ENCODE data around the gene ZNF385A. TPM values are rescaled to one million over a fixed set of nuclear protein-coding genes. Genes with fewer than 3 reads are reported as not detected.
A peak's percentile ranks its signal among the peaks of the same experiment; 100 is the strongest.
"Not testable (repeated sequence)": the region's sequence is repeated elsewhere in the genome, so short reads cannot be mapped to it uniquely, and the experiment has no call there.

The ZNF385A gene
- total and polyA plus RNA-seq, 7 experiments from 2014 or later, result 0.39 to 69.9 (median 1.4) TPM

DNA sequence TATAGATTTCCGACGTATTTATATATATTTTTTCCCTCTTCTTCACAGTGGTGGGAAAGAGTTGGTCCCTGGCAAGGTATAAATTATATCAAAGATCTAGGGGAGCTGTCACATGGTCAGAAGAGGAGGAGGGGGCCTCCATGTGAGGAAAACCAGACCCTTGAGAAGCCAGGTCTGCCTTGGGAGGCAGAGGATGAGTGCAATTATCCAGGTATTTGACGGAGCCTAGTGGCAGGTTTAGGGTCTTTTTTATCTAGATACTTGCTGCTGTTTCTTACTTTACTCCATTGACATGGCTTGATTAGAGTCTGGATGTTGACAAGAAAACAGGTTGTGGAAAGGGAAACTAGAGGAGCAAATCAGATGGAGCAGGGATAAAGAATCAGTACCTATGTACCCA is 54.1 kb downstream of the ZNF385A start:
- Histone ChIP-seq H3K27ac (ENCODE audit: low read depth, low read length) (peak overlapping the region; percentile 46), H3K4me1 (ENCODE audit: control insufficient read depth in 2 of 2, insufficient read depth in 2 of 2, low read length in 2 of 2) (peaks cover 19 to 58% of the 10 kb centered on the region in 2 donors), H3K4me3 (ENCODE audit: low read length) (no peak overlapping the region), H3K36me3 (ENCODE audit: control insufficient read depth in 2 of 3, insufficient read depth in 3 of 3, low read length in 3 of 3) (no peaks in the 10 kb centered on the region), H3K27me3 (ENCODE audit: control insufficient read depth in 2 of 2, insufficient read depth in 2 of 2, low read length in 2 of 2) (no peaks in the 10 kb centered on the region), H3K9me3 (ENCODE audit: control insufficient read depth in 2 of 3, low read length in 3 of 3) (no peaks in the 10 kb centered on the region)
- Mint-ChIP-seq H3K4me1 (peaks cover 25 to 82% (median 57%) of the 10 kb centered on the region in 7 donors), H3K4me3 (peak overlapping the region in 8 of 10 donors; percentile 10 to 71 (median 62)), H3K36me3 (peaks cover 0 to 9% (median 0%) of the 10 kb centered on the region in 5 donors), H3K27ac (peak overlapping the region; percentile 68 to 95 (median 85)), H3K9me3 (no peaks in the 10 kb centered on the region), H3K27me3 (no peaks in the 10 kb centered on the region)
- CTCF ChIA-PET, result no interaction called here
- DNase-seq (no peak), ATAC-seq (no peak)
- POLR2A ChIA-PET, result interaction anchor here (0.7 to 2.4 kb wide), 4 partner anchors 21 to 1438 kb away, joined by 3 to 7 read pairs (median 3); partner anchors contain the start of genes CBX5 and HNRNPA1
- intact Hi-C loops (cut with micrococcal nuclease), result no loop called here

DNA sequence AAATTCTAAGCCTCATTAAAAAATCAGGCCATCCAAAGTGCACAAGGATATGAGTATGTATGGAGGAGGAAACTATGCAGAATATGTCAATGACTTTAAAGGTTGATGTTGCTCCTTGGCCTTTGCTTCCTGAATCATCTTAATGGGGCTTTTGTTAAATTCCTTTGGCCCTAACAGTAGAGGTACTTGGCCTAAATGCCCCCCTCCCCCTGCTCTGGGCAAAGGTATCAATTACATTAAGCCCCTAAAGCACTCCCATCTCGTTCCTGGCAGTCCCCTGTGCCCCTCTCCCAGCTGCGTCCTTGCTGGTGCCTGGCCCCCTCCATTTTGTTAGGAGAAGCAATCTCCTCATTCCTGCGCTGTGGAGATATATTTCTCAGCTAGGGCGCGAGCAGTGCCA is 54.8 kb downstream of the ZNF385A start:
- Histone ChIP-seq H3K4me1 (ENCODE audit: control insufficient read depth in 2 of 2, insufficient read depth in 2 of 2, low read length in 2 of 2) (peaks cover 20 to 60% of the 10 kb centered on the region in 2 donors), H3K9me3 (ENCODE audit: control insufficient read depth in 2 of 3, low read length in 3 of 3) (no peaks in the 10 kb centered on the region), H3K27me3 (ENCODE audit: control insufficient read depth in 2 of 2, insufficient read depth in 2 of 2, low read length in 2 of 2) (no peaks in the 10 kb centered on the region), H3K4me3 (ENCODE audit: low read length) (no peak overlapping the region), H3K27ac (ENCODE audit: low read depth, low read length) (peak overlapping the region; percentile 46), H3K36me3 (ENCODE audit: control insufficient read depth in 2 of 3, insufficient read depth in 3 of 3, low read length in 3 of 3) (no peaks in the 10 kb centered on the region)
- H3K27me3 Mint-ChIP-seq, result no peaks in the 10 kb centered on the region
- ChIA-PET POLR2A (interaction anchor here (0.7 to 2.4 kb wide), 6 partner anchors 21 to 1439 kb away, joined by 3 to 7 read pairs (median 3); partner anchors contain the start of genes CBX5 and HNRNPA1), CTCF (no interaction called here)
- peaks cover 21 to 83% (median 63%) of the 10 kb centered on the region in 7 donors for H3K4me1 Mint-ChIP-seq
- H3K9me3 Mint-ChIP-seq, result peaks cover 0 to 2% (median 0%) of the 10 kb centered on the region in 11 donors
- peak overlapping the region; percentile 60 to 95 (median 82) for H3K27ac Mint-ChIP-seq
- ATAC-seq, result no peak
- peaks cover 0 to 9% (median 0%) of the 10 kb centered on the region in 5 donors for H3K36me3 Mint-ChIP-seq
- DNase-seq, result no peak
- intact Hi-C loops (cut with micrococcal nuclease), result no loop called here
- H3K4me3 Mint-ChIP-seq, result peak overlapping the region in 3 of 10 donors; percentile 6 to 34 (median 16)

DNA sequence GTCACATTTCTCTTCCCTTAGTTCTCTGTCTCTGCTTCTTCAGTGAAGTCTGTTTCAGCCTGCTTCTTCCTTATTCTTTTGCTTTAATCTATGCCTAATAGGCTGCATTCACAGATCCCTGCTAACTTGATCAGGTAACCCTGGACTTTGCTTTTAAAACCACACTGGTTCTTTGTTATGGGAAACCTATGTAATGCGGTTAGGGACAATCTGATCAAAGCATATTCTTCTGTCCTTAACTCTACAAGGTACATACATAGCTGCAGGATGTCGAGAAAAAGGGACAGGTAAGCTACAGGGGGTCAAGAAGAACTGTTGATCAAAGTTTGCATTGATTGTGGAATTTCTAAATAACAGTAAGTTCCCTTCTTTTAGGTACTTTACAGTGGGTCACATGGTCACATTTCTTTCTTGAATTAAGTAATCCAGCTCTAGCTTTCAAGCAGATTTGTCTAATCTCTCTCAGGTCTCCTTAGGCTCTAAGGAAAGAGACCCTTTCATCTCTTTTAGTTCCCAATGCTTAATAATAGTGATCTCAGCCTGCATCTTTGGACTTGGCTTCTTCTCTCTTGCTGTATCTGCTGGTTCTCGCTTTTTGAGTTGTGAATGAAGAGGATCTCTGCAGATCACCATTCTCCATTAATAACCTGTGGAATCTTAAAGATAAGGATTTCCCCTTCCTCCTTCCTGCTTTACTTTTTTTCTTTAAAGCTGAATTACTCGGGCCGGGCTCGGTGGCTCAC is 55.8 kb downstream of the ZNF385A start:
- H3K4me3 ChIP-seq (ENCODE audit: low read length), result no peak overlapping the region
- Mint-ChIP-seq H3K27ac (peak overlapping the region; percentile 44 to 90 (median 80)), H3K4me1 (peaks cover 17 to 84% (median 69%) of the 10 kb centered on the region in 7 donors), H3K9me3 (peaks cover 0 to 2% (median 0%) of the 10 kb centered on the region in 11 donors), H3K36me3 (peaks cover 0 to 9% (median 0%) of the 10 kb centered on the region in 5 donors), H3K27me3 (no peaks in the 10 kb centered on the region), H3K4me3 (peak overlapping the region in 8 of 10 donors; percentile 3 to 68 (median 52))
- H3K9me3 ChIP-seq (ENCODE audit: control insufficient read depth in 2 of 3, low read length in 3 of 3), result no peaks in the 10 kb centered on the region
- POLR2A ChIA-PET, result interaction anchor here (0.8 to 1.0 kb wide), 4 partner anchors 13 to 48 kb away, joined by 3 to 7 read pairs (median 3); partner anchors contain the start of gene HNRNPA1
- no peaks in the 10 kb centered on the region for H3K27me3 ChIP-seq (ENCODE audit: control insufficient read depth in 2 of 2, insufficient read depth in 2 of 2, low read length in 2 of 2)
- peak overlapping the region; percentile 37 for H3K27ac ChIP-seq (ENCODE audit: low read depth, low read length)
- ATAC-seq (no peak), DNase-seq (no peak)
- no peaks in the 10 kb centered on the region for H3K36me3 ChIP-seq (ENCODE audit: control insufficient read depth in 2 of 3, insufficient read depth in 3 of 3, low read length in 3 of 3)
- CTCF ChIA-PET, result interaction anchor here (0.6 to 0.8 kb wide), 2 partner anchors 9 to 135 kb away, joined by 3 to 4 read pairs; no protein-coding TSS in a partner anchor
- peaks cover 20 to 59% of the 10 kb centered on the region in 2 donors for H3K4me1 ChIP-seq (ENCODE audit: control insufficient read depth in 2 of 2, insufficient read depth in 2 of 2, low read length in 2 of 2)
- intact Hi-C loops (cut with micrococcal nuclease), result no loop called here

DNA sequence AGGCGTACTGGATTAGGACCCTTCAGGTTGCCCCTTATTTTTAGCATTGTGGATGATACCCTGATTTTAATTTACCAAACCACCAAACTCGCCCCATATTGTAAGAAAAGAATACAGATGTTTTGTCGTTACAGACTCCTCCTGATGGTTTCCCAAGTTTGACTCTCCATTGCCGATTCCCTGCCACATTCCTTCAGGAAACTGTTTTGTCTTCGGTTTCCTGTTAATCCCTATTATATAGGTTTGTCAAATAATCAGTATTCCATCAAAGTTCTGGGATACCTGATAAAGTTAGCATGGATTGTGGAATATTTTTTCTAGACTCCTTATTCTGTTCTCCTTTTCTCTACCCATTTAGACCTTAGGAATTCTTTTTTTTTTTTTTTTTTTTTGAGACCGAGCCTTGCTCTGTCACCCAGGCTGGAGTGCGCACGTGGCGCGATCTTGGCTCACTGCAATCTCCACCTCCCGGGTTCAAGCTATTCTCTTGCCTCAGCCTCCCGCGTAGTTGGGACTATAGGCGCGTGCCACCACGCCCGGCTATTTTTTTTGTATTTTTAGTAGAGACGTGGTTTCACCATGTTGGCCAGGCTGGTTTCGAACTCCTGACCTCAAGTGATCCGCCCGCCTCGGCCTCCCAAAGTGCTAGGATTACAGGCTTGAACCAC is 59.0 kb downstream of the ZNF385A start:
- Histone ChIP-seq H3K4me1 (ENCODE audit: control insufficient read depth in 2 of 2, insufficient read depth in 2 of 2, low read length in 2 of 2) (peaks cover 7 to 30% of the 10 kb centered on the region in 2 donors), H3K27ac (ENCODE audit: low read depth, low read length) (peak overlapping the region; percentile 80), H3K4me3 (ENCODE audit: low read length) (peak overlapping the region; percentile 95)
- POLR2A ChIA-PET, result interaction anchor here (1.0 to 3.0 kb wide), 7 partner anchors 9 to 1601 kb away, joined by 3 to 38 read pairs (median 5); partner anchors contain the start of genes CBX5 and HNRNPA1
- ATAC-seq; H3K36me3 ChIP-seq (ENCODE audit: control insufficient read depth in 2 of 3, insufficient read depth in 3 of 3, low read length in 3 of 3); H3K27me3 ChIP-seq (ENCODE audit: control insufficient read depth in 2 of 2, insufficient read depth in 2 of 2, low read length in 2 of 2); H3K27me3 Mint-ChIP-seq; H3K9me3 ChIP-seq (ENCODE audit: control insufficient read depth in 2 of 3, low read length in 3 of 3); H3K36me3 Mint-ChIP-seq; DNase-seq; H3K9me3 Mint-ChIP-seq: not testable (repeated sequence)
- intact Hi-C loops (cut with micrococcal nuclease), result loop anchor here (1.0 to 2.0 kb wide), 6 partner anchors 34 to 598 kb away; partner anchors contain the start of genes CBX5 (in 2 of the 2), HNRNPA1 (in 2 of the 2) and CALCOCO1 (in 1 of the 2)
- peaks cover 16 to 53% (median 49%) of the 10 kb centered on the region in 7 donors for H3K4me1 Mint-ChIP-seq
- CTCF ChIA-PET, result interaction anchor here (0.7 to 1.9 kb wide), 17 partner anchors 9 to 74 kb away, joined by 3 to 13 read pairs (median 4); partner anchors contain the start of gene CBX5
- H3K4me3 Mint-ChIP-seq, result peak overlapping the region; percentile 87 to 100 (median 95)
- peak overlapping the region; percentile 91 to 99 (median 95) for H3K27ac Mint-ChIP-seq

DNA sequence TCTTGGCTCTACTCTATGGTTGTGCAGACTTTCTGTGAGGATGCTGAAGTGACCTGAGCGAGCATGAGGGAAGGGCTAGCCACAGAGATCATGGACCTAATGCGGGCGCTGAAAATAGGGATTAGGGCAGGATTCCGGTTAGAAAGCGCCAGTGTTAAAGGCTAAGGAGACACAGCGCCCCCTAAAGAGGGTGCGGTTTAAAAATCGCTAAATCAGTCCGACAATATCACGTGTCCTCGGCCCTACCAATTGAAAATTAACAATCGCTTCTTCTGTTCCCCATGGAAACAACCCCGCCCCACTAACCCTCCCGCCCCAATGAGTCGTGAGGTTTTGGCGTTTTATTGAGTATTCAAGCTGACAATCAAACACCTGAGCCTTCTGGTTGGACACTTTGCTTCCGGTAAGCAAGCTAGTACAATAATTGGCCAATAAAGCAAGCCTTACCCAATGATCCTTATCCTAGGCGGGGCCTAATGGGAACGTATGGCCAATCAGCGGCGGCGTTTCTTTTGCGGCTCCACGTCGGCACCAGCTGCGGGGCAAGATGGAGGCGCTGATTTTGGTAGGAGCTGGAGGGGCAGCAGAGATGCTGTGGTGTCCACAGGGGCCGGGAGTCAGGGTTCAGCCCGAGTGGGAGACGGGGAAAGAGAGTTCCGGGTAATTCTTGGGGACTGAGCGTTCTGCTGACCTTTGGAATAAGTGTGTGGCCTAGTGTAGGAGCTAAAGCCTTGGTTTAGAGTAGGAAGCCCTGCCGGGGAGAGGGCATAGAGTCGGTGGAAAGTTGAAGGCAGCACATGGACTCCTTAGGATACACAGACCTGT is 59.7 kb downstream of the ZNF385A start, which contains the start of gene COPZ1:
Gene COPZ1, plus strand, starts transcription at position 515 of the 825 bp plus-strand sequence. Its CDS starts 33 bp downstream, at position 548.
- POLR2A ChIA-PET, result interaction anchor here (0.6 to 3.0 kb wide), 10 partner anchors 10 to 1602 kb away, joined by 3 to 38 read pairs (median 4); partner anchors contain the start of genes CBX5 and HNRNPA1
- peak within 1 kb of the TSS; percentile 95 for H3K4me3 ChIP-seq (ENCODE audit: low read length)
- CTCF ChIA-PET, result interaction anchor here (0.7 to 1.9 kb wide), 16 partner anchors 10 to 73 kb away, joined by 3 to 13 read pairs (median 4); partner anchors contain the start of gene CBX5
- H3K36me3 ChIP-seq (ENCODE audit: control insufficient read depth in 2 of 3, insufficient read depth in 3 of 3, low read length in 3 of 3), result no peaks in the 10 kb centered on the region
- no peaks in the 10 kb centered on the region for H3K9me3 ChIP-seq (ENCODE audit: control insufficient read depth in 2 of 3, low read length in 3 of 3)
- DNase-seq (peak; percentile 69 to 98 (median 94)), ATAC-seq (peak; percentile 97)
- H3K9me3 Mint-ChIP-seq, result peaks cover 0 to 2% (median 0%) of the 10 kb centered on the region in 11 donors
- peak within 1 kb of the TSS; percentile 87 to 100 (median 95) for H3K4me3 Mint-ChIP-seq
- H3K27me3 Mint-ChIP-seq, result no peaks in the 10 kb centered on the region
- peaks cover 4 to 22% of the 10 kb centered on the region in 2 donors for H3K4me1 ChIP-seq (ENCODE audit: control insufficient read depth in 2 of 2, insufficient read depth in 2 of 2, low read length in 2 of 2)
- intact Hi-C loops (cut with micrococcal nuclease), result loop anchor here (1.0 to 2.0 kb wide), 9 partner anchors 31 to 598 kb away; partner anchors contain the start of genes CALCOCO1 (in 2 of the 2), CBX5 (in 2 of the 2) and HNRNPA1 (in 2 of the 2)
- H3K27ac Mint-ChIP-seq, result peak within 1 kb of the TSS; percentile 91 to 99 (median 95)
- peaks cover 0 to 5% (median 0%) of the 10 kb centered on the region in 5 donors for H3K36me3 Mint-ChIP-seq
- H3K4me1 Mint-ChIP-seq, result peaks cover 8 to 46% (median 42%) of the 10 kb centered on the region in 7 donors
- H3K27ac ChIP-seq (ENCODE audit: low read depth, low read length), result peak within 1 kb of the TSS; percentile 80
- no peaks in the 10 kb centered on the region for H3K27me3 ChIP-seq (ENCODE audit: control insufficient read depth in 2 of 2, insufficient read depth in 2 of 2, low read length in 2 of 2)

Measured in naive thymus-derived CD4-positive, alpha-beta T cell (primary cell).